Body of pancreas (tissue), 4 donors: ENCODE data around the gene SOCS6. TPM values are rescaled to one million over a fixed set of nuclear protein-coding genes. Genes with fewer than 3 reads are reported as not detected.

ENCODE experiments used
- ATAC-seq: fragments of 150-250 bp; one replicate; pipeline ENCODE4 v1.9.1; 2016
- DNase-seq, 4 donors: peaks; one replicate each; pipeline ENCODE4 v3.0.0-alpha.2; 2019
- H3K27ac ChIP-seq, 4 donors: fragments of 200-600 bp; sonication (generic); 1 replicate in 3 of 4; 2 replicates in 1 of 4; pipeline versions ENCODE4 v1.5.1 to v1.6.1; 2016 to 2019; ENCODE audit warnings: mild to moderate bottlenecking in 1 of 4, mixed read lengths in 1 of 4, moderate library complexity in 1 of 4
- H3K27me3 ChIP-seq, 2 donors: fragments of 200-600 bp; sonication (generic); one replicate each; pipeline ENCODE4 v1.6.0; 2016; ENCODE audit warnings: mild to moderate bottlenecking in 1 of 2
- H3K36me3 ChIP-seq, 2 donors: fragments of 200-600 bp; sonication (generic); replicated peaks in 1 of 2; 2 replicates each; pipeline ENCODE4 v1.5.1; 2016; ENCODE audit warnings: low read depth in 2 of 2; ENCODE audit not compliant: insufficient read depth in 1 of 2
- H3K4me1 ChIP-seq: fragments of 200-600 bp; sonication (generic); one replicate; pipeline ENCODE4 v1.6.0; 2016
- H3K4me3 ChIP-seq, 2 donors: fragments of 200-600 bp; sonication (generic); 1 replicate in 1 of 2; 2 replicates in 1 of 2; pipeline ENCODE4 v1.5.1; 2016 to 2019
- H3K9me3 ChIP-seq, 3 donors: fragments of 200-600 bp; sonication (generic); 1 replicate in 2 of 3; 2 replicates in 1 of 3; pipeline ENCODE4 v1.5.1; 2016
- CTCF ChIP-seq, 7 experiments: fragments of 450-650 bp in 4 of 7; fragments of 200-600 bp in 3 of 7; sonication (generic) in 3 of 7; IDR thresholded peaks; one replicate each; pipeline ENCODE4 v1.5.1; 2016 to 2019; ENCODE audit warnings: antibody characterized with exemption in 7 of 7
- POLR2A ChIP-seq, 3 donors: fragments of 450-650 bp; IDR thresholded peaks; one replicate each; pipeline ENCODE4 v1.6.1; 2016; ENCODE audit warnings: antibody characterized with exemption in 3 of 3, mild to moderate bottlenecking in 2 of 3
- WGBS, 2 donors: methylation state at CpG; one replicate each; pipeline ENCODE4 v1.1.5; 2017; 5-methylcytosine and 5-hydroxymethylcytosine counted together
- intact Hi-C: fragments of 100-400 bp; cut with DNase I; formaldehyde crosslinking; loops from one replicate; pipeline ENCODE4 v1.15.1; 2023
- total RNA-seq, 2 donors: library from RNA; depleted of rRNA; stranded (reverse); fragments of >200 nt; gene quantifications; one replicate each; pipeline ENCODE4 v1.1.0, GENCODE V29; 2016

The SOCS6 gene
- total RNA-seq, 2 donors from 2014 or later: 7.3 to 17.9 TPM

GRCh38 chr18:70250781-70251180 is 38.1 kb upstream of the SOCS6 start:
- Histone ChIP-seq H3K27me3 (no peaks in the 10 kb centered on the region), H3K27ac (no peak overlapping the region), H3K4me3 (no peak overlapping the region), H3K36me3 (no peaks in the 10 kb centered on the region), H3K9me3 (no peaks in the 10 kb centered on the region), H3K4me1 (no peaks in the 10 kb centered on the region)
- DNase-seq (no peak), ATAC-seq (no peak)
- 81% methylated on average over 12 of the region's 12 CpGs for WGBS, 2 donors
- intact Hi-C loops: no loop called here
- no peak for TF ChIP-seq POLR2A (IDR thresholded peaks at IDR 0.05)

GRCh38 chr18:70256184-70256583 is 32.7 kb upstream of the SOCS6 start:
- DNase-seq (no peak), ATAC-seq (no peak)
- intact Hi-C loops: no loop called here
- no peak for TF ChIP-seq POLR2A (IDR thresholded peaks at IDR 0.05)
- TF ChIP-seq CTCF (IDR thresholded peaks at IDR 0.05): no peak
- WGBS, 2 donors: 60 to 68% methylated on average over 5 of the region's 5 CpGs
- Histone ChIP-seq H3K27ac (no peak overlapping the region), H3K4me3 (no peak overlapping the region), H3K4me1 (no peaks in the 10 kb centered on the region), H3K9me3 (no peaks in the 10 kb centered on the region), H3K27me3 (no peaks in the 10 kb centered on the region), H3K36me3 (no peaks in the 10 kb centered on the region)

GRCh38 chr18:70256994-70257393 is 31.9 kb upstream of the SOCS6 start:
- Histone ChIP-seq H3K27ac (no peak overlapping the region), H3K4me1 (no peaks in the 10 kb centered on the region), H3K4me3 (no peak overlapping the region), H3K36me3 (no peaks in the 10 kb centered on the region), H3K9me3 (no peaks in the 10 kb centered on the region), H3K27me3 (no peaks in the 10 kb centered on the region)
- ATAC-seq (no peak), DNase-seq (no peak)
- intact Hi-C loops: no loop called here
- TF ChIP-seq CTCF (IDR thresholded peaks at IDR 0.05) (no peak), POLR2A (IDR thresholded peaks at IDR 0.05) (no peak)
- WGBS, 2 donors: 45 to 61% methylated on average over 4 of the region's 4 CpGs

GRCh38 chr18:70258243-70258642 is 30.6 kb upstream of the SOCS6 start:
- no peaks in the 10 kb centered on the region for H3K9me3 ChIP-seq
- H3K27ac ChIP-seq: no peak overlapping the region
- no peak overlapping the region for H3K4me3 ChIP-seq
- H3K36me3 ChIP-seq: no peaks in the 10 kb centered on the region
- DNase-seq (no peak), ATAC-seq (no peak)
- no peaks in the 10 kb centered on the region for H3K27me3 ChIP-seq
- intact Hi-C loops: no loop called here
- H3K4me1 ChIP-seq: no peaks in the 10 kb centered on the region
- TF ChIP-seq POLR2A (IDR thresholded peaks at IDR 0.05) (no peak), CTCF (IDR thresholded peaks at IDR 0.05) (no peak)

- H3K4me1 ChIP-seq: no peaks in the 10 kb centered on the region
- intact Hi-C loops: no loop called here
- WGBS, 2 donors: 71 to 85% methylated on average over 5 to 6 of the region's 6 CpGs
- H3K9me3 ChIP-seq: no peaks in the 10 kb centered on the region
- H3K4me3 ChIP-seq: no peak overlapping the region
- H3K27ac ChIP-seq: no peak overlapping the region
- no peak for DNase-seq
- TF ChIP-seq POLR2A (IDR thresholded peaks at IDR 0.05): no peak
- TF ChIP-seq CTCF (IDR thresholded peaks at IDR 0.05): no peak
- H3K36me3 ChIP-seq: no peaks in the 10 kb centered on the region
- H3K27me3 ChIP-seq: no peaks in the 10 kb centered on the region
- ATAC-seq: no peak
These were observed 28.2 kb upstream of the SOCS6 start for GRCh38 chr18:70260683-70261082.
